Measurements from ENCODE around the gene GNGT1.

- TF ChIP-seq CTCF (IDR thresholded peaks at IDR 0.05) (no peak), POLR2A (IDR thresholded peaks at IDR 0.05) (no peak)
These were observed 10.3 kb upstream of the GNGT1 start for GRCh38 chr7:93895859-93896600.

Data from adrenal gland (tissue), 5 donors.